Measurements from ENCODE around the gene ANKRD34A.

Gene ANKRD34A

GRCh38 chr1:145949219-145949618 is 15.2 kb downstream of the ANKRD34A start:
- Histone ChIP-seq H3K36me3 (ENCODE audit: insufficient read depth) (no peaks in the 10 kb centered on the region), H3K79me2 (ENCODE audit: insufficient read depth, low read depth) (no peaks in the 10 kb centered on the region; the same call in 1 of the 2 replicates)

GRCh38 chr1:145947551-145947950 is 16.8 kb downstream of the ANKRD34A start:
- Histone ChIP-seq H3K9ac (no peak overlapping the region), H3K4me3 (IDR thresholded peaks at IDR 0.05; ENCODE audit: insufficient read depth, low read depth, low read length) (no peak overlapping the region), H3K79me2 (ENCODE audit: insufficient read depth, low read depth) (no peaks in the 10 kb centered on the region)

More at GRCh38 chr1:145949219-145949618, 15.2 kb downstream of the ANKRD34A start:
- Histone ChIP-seq H3K27ac (no peak overlapping the region), H2AFZ (ENCODE audit: low read depth) (no peak overlapping the region), H3K9ac (no peak overlapping the region), H3K4me1 (ENCODE audit: low read depth, poor library complexity, severe bottlenecking) (no peaks in the 10 kb centered on the region), H4K20me1 (ENCODE audit: insufficient read depth) (no peaks in the 10 kb centered on the region), H3K4me3 (IDR thresholded peaks at IDR 0.05; ENCODE audit: insufficient read depth, low read depth, low read length) (no peak overlapping the region), H3K27me3 (ENCODE audit: insufficient read depth, low read depth) (no peaks in the 10 kb centered on the region), H3K4me2 (no peak overlapping the region)
- TF ChIP-seq, protein P1, sequence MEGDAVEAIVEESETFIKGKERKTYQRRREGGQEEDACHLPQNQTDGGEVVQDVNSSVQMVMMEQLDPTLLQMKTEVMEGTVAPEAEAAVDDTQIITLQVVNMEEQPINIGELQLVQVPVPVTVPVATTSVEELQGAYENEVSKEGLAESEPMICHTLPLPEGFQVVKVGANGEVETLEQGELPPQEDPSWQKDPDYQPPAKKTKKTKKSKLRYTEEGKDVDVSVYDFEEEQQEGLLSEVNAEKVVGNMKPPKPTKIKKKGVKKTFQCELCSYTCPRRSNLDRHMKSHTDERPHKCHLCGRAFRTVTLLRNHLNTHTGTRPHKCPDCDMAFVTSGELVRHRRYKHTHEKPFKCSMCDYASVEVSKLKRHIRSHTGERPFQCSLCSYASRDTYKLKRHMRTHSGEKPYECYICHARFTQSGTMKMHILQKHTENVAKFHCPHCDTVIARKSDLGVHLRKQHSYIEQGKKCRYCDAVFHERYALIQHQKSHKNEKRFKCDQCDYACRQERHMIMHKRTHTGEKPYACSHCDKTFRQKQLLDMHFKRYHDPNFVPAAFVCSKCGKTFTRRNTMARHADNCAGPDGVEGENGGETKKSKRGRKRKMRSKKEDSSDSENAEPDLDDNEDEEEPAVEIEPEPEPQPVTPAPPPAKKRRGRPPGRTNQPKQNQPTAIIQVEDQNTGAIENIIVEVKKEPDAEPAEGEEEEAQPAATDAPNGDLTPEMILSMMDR (conservative IDR thresholded peaks at IDR 0.05; ENCODE audit: low read depth, low read length): no peak

GRCh38 chr1:145946477-145946986 is 17.8 kb downstream of the ANKRD34A start:
- H3K79me2 ChIP-seq (ENCODE audit: insufficient read depth, low read depth): no peaks in the 10 kb centered on the region
- no peaks in the 10 kb centered on the region for H3K27me3 ChIP-seq (ENCODE audit: insufficient read depth, low read depth)
- no peaks in the 10 kb centered on the region for H3K4me1 ChIP-seq (ENCODE audit: low read depth, poor library complexity, severe bottlenecking)
- no peaks in the 10 kb centered on the region for H4K20me1 ChIP-seq (ENCODE audit: insufficient read depth)
- TF ChIP-seq, protein P1 (conservative IDR thresholded peaks at IDR 0.05; ENCODE audit: low read depth, low read length): no peak
- no peak overlapping the region for H2AFZ ChIP-seq (ENCODE audit: low read depth)
- H3K4me3 ChIP-seq (IDR thresholded peaks at IDR 0.05; ENCODE audit: insufficient read depth, low read depth, low read length): no peak overlapping the region
- H3K4me2 ChIP-seq: no peak overlapping the region
- no peak overlapping the region for H3K27ac ChIP-seq
- H3K9ac ChIP-seq: no peak overlapping the region
- no peaks in the 10 kb centered on the region for H3K36me3 ChIP-seq (ENCODE audit: insufficient read depth)

More at GRCh38 chr1:145947551-145947950, 16.8 kb downstream of the ANKRD34A start:
- H3K4me1 ChIP-seq (ENCODE audit: low read depth, poor library complexity, severe bottlenecking): no peaks in the 10 kb centered on the region
- no peak overlapping the region for H2AFZ ChIP-seq (ENCODE audit: low read depth)
- no peak overlapping the region for H3K4me2 ChIP-seq
- no peaks in the 10 kb centered on the region for H3K27me3 ChIP-seq (ENCODE audit: insufficient read depth, low read depth)
- TF ChIP-seq, protein P1 (conservative IDR thresholded peaks at IDR 0.05; ENCODE audit: low read depth, low read length): no peak
- H3K36me3 ChIP-seq (ENCODE audit: insufficient read depth): no peaks in the 10 kb centered on the region
- no peaks in the 10 kb centered on the region for H4K20me1 ChIP-seq (ENCODE audit: insufficient read depth)
- no peak overlapping the region for H3K27ac ChIP-seq

DNA sequence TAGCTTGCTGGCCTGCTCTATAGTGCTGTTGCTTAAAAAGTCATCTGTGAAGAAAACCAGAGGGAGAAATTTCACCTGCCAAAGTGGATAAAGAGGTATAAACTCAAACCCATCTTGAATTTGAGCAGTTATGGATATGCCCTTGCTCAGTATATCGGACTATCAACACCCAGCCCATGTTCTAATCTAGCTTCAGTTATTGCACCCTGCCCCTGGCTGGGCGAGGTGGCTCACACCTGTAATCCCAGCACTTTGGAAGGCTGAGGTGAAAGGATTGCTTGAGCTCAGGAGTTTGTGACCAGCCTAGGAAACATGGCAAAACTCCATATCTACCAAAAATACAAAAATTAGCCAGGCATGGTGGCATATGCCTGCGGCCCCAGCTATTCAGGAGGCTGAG is 19.8 kb downstream of the ANKRD34A start:
- Histone ChIP-seq H3K9ac (no peak overlapping the region), H2AFZ (ENCODE audit: low read depth) (no peak overlapping the region), H3K4me3 (IDR thresholded peaks at IDR 0.05; ENCODE audit: insufficient read depth, low read depth, low read length) (no peak overlapping the region), H4K20me1 (ENCODE audit: insufficient read depth) (no peaks in the 10 kb centered on the region), H3K27ac (no peak overlapping the region), H3K36me3 (ENCODE audit: insufficient read depth) (no peaks in the 10 kb centered on the region), H3K4me1 (ENCODE audit: low read depth, poor library complexity, severe bottlenecking) (no peaks in the 10 kb centered on the region), H3K27me3 (ENCODE audit: insufficient read depth, low read depth) (no peaks in the 10 kb centered on the region), H3K79me2 (ENCODE audit: insufficient read depth, low read depth) (no peaks in the 10 kb centered on the region), H3K4me2 (no peak overlapping the region)
- TF ChIP-seq, protein P1 (conservative IDR thresholded peaks at IDR 0.05; ENCODE audit: low read depth, low read length): no peak
